ENCODE data around the gene MTARC2. TPM values are rescaled to one million over a fixed set of nuclear protein-coding genes. Genes with fewer than 3 reads are reported as not detected.
A peak's percentile ranks its signal among the peaks of the same experiment; 100 is the strongest.

The MTARC2 gene
- total and polyA plus RNA-seq, 2 donors from 2014 or later = 28.6 to 95.2 TPM

DNA sequence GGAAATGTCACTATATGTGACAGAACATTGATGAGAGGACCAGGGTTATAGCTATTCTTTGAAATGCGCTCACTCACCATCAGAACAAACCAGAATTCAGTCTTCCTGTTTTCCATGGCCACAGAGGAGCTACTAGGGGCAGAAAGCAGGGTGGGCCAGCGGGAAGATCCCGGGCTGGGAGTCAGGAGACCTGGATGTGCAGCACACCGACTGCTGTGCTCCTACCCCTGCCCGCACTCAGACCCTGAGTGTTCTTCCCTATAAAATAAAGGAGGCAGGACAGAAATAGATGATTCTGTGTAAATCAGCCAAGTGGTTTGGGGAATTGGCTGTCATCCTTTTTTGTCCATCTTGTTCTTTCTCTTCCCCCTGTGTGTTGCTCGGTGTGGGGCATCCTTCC lies 59.6 kb downstream of the MTARC2 start:
- H3K4me3 ChIP-seq (ENCODE audit: low read length in 3 of 3) = no peak overlapping the region
- H3K9me3 ChIP-seq (ENCODE audit: control insufficient read depth in 2 of 3, insufficient read depth in 1 of 3, low read length in 3 of 3) = no peaks in the 10 kb centered on the region
- FAIRE-seq (no peak), DNase-seq (no peak)
- TF ChIP-seq, protein P1, sequence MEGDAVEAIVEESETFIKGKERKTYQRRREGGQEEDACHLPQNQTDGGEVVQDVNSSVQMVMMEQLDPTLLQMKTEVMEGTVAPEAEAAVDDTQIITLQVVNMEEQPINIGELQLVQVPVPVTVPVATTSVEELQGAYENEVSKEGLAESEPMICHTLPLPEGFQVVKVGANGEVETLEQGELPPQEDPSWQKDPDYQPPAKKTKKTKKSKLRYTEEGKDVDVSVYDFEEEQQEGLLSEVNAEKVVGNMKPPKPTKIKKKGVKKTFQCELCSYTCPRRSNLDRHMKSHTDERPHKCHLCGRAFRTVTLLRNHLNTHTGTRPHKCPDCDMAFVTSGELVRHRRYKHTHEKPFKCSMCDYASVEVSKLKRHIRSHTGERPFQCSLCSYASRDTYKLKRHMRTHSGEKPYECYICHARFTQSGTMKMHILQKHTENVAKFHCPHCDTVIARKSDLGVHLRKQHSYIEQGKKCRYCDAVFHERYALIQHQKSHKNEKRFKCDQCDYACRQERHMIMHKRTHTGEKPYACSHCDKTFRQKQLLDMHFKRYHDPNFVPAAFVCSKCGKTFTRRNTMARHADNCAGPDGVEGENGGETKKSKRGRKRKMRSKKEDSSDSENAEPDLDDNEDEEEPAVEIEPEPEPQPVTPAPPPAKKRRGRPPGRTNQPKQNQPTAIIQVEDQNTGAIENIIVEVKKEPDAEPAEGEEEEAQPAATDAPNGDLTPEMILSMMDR (IDR thresholded peaks at IDR 0.05; ENCODE audit: borderline replicate concordance, extremely low read depth, insufficient read depth) = no peak
- no peak overlapping the region for H3K9ac ChIP-seq (ENCODE audit: low read length in 3 of 3)
- H3K27ac ChIP-seq (ENCODE audit: low read depth in 2 of 2, low read length in 2 of 2) = no peak overlapping the region
- intact Hi-C loops (cut with DNase I) = no loop called here
- H3K27me3 ChIP-seq (ENCODE audit: control insufficient read depth, insufficient read depth, low read length) = no peaks in the 10 kb centered on the region
- peaks cover 0 to 11% (median 9%) of the 10 kb centered on the region in 3 donors for H3K36me3 ChIP-seq (ENCODE audit: control insufficient read depth in 2 of 3, insufficient read depth in 3 of 3, low read length in 3 of 3)
- peaks cover 0 to 6% (median 2%) of the 10 kb centered on the region in 3 donors for H3K4me1 ChIP-seq (ENCODE audit: control insufficient read depth in 2 of 3, insufficient read depth in 2 of 3, low read depth in 1 of 3, low read length in 3 of 3)

DNA sequence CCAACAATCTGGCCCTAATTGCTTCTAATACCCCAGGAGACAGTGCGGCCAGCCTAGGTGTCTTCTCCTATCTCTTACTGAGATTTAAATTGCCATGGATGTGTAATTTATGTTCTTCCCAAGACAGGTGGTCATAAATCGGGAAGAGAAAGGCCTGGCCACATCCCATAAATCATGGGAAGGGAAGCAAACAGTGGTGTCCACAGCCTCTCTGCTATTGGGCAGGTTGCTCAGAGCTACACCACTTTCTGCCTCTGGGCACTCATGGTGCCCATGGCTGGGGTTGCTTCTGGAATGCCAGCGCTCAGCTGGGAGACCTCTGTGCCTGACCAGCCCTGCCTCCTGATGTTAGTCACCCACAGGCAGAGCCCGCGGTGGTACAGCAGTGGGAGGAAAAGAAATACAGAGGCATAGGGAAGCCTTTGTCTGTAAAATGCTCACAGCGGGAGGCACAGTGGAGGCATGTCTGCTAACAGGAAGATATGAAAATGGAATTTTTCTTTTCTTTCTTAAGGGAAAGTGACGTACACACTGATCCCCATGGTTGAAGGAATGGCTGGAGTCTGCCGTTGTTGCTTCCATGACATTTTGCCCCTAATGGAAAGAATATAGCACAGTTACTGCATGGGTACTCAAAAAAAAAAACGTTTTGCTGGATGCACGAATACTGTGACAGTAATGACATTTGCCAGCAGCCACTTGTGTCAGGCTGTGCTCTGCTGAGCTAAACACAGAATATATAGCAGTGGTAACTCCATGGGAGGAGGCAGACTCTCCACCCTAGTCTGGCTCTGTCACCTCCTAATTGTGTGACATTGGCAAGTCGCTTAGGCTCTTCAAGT lies 60.4 kb downstream of the MTARC2 start:
- intact Hi-C loops (cut with DNase I) = no loop called here
- H3K27me3 ChIP-seq (ENCODE audit: control insufficient read depth, insufficient read depth, low read length) = no peaks in the 10 kb centered on the region
- TF ChIP-seq, protein P1 (IDR thresholded peaks at IDR 0.05; ENCODE audit: borderline replicate concordance, extremely low read depth, insufficient read depth) = no peak
- peaks cover 0 to 14% (median 9%) of the 10 kb centered on the region in 3 donors for H3K36me3 ChIP-seq (ENCODE audit: control insufficient read depth in 2 of 3, insufficient read depth in 3 of 3, low read length in 3 of 3)
- no peak overlapping the region for H3K27ac ChIP-seq (ENCODE audit: low read depth in 2 of 2, low read length in 2 of 2)
- peaks cover 0 to 3% (median 2%) of the 10 kb centered on the region in 3 donors for H3K4me1 ChIP-seq (ENCODE audit: control insufficient read depth in 2 of 3, insufficient read depth in 2 of 3, low read depth in 1 of 3, low read length in 3 of 3)
- FAIRE-seq (no peak), DNase-seq (peak in 4 of 5 donors; percentile 89 to 95 (median 92))
- H3K9me3 ChIP-seq (ENCODE audit: control insufficient read depth in 2 of 3, insufficient read depth in 1 of 3, low read length in 3 of 3) = no peaks in the 10 kb centered on the region
- H3K4me3 ChIP-seq (ENCODE audit: low read length in 3 of 3) = no peak overlapping the region
- H3K9ac ChIP-seq (ENCODE audit: low read length in 3 of 3) = no peak overlapping the region

DNA sequence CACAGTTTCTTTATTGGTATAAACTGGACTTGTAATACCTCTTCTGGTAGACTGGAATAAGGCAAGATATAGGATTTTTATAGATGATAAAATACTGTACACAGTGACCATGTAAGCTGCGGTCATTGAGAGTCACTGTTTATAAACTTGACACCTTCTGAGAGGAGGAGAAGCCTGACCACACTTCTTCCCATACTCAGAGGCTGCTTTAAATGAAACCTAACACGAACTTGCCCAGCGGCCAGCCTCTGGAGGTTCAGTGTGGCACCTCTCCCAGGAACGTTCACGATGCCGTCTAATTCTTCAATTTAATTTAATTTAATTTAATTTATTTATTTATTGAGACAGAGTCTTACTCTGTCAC lies 61.0 kb downstream of the MTARC2 start:
- Histone ChIP-seq H3K36me3 (ENCODE audit: control insufficient read depth in 2 of 3, insufficient read depth in 3 of 3, low read length in 3 of 3) (peaks cover 0 to 14% (median 9%) of the 10 kb centered on the region in 3 donors), H3K4me3 (ENCODE audit: low read length in 3 of 3) (no peak overlapping the region), H3K27me3 (ENCODE audit: control insufficient read depth, insufficient read depth, low read length) (no peaks in the 10 kb centered on the region), H3K27ac (ENCODE audit: low read depth in 2 of 2, low read length in 2 of 2) (no peak overlapping the region), H3K4me1 (ENCODE audit: control insufficient read depth in 2 of 3, insufficient read depth in 2 of 3, low read depth in 1 of 3, low read length in 3 of 3) (peaks cover 0 to 2% (median 0%) of the 10 kb centered on the region in 3 donors), H3K9me3 (ENCODE audit: control insufficient read depth in 2 of 3, insufficient read depth in 1 of 3, low read length in 3 of 3) (no peaks in the 10 kb centered on the region), H3K9ac (ENCODE audit: low read length in 3 of 3) (no peak overlapping the region)
- DNase-seq = no peak
- TF ChIP-seq, protein P1 (IDR thresholded peaks at IDR 0.05; ENCODE audit: borderline replicate concordance, extremely low read depth, insufficient read depth) = no peak
- intact Hi-C loops (cut with DNase I) = no loop called here
- no peak for FAIRE-seq
